Endothelial cell of umbilical vein (primary cell): ENCODE measurements around the gene DIAPH2. TPM values are rescaled to one million over a fixed set of nuclear protein-coding genes. Genes with fewer than 3 reads are reported as not detected.
A peak's percentile ranks its signal among the peaks of the same experiment; 100 is the strongest.

ENCODE experiments used
- BruUV-seq: library from RNA; stranded (reverse); fragments of 400-500 nt; replicated peaks from 2 replicates; lab custom pipeline; 2021; lab: Mats Ljungman, UMichigan
- CTCF ChIA-PET: fragments of 300-600, 350-600 bp; sonication (Branson Sonifier 250); formaldehyde crosslinking; loops from one replicate; lab custom pipeline; 2021; ENCODE audit warnings: antibody characterized with exemption, inconsistent platforms; lab: Charles Lee
- POLR2A ChIA-PET: fragments of 300-600, 350-600 bp; sonication (Branson Sonifier 250); formaldehyde crosslinking; loops from one replicate; lab custom pipeline; 2021; ENCODE audit warnings: antibody characterized with exemption, inconsistent platforms; lab: Charles Lee
- DNase-seq: peaks from one replicate; pipeline ENCODE4 v3.0.0-alpha.2; 2011; ENCODE audit warnings: low read depth, low spot score
- FAIRE-seq: peaks from 2 replicates; lab custom pipeline; 2011; peaks lifted over from hg19 to GRCh38; lab: Jason Lieb, UNC
- H2AFZ ChIP-seq: 2 replicates; pipeline ENCODE4 v1.6.0; 2012; ENCODE audit warnings: low read depth, low read length, control low read depth, inconsistent platforms
- H3K27ac ChIP-seq: 2 replicates; pipeline ENCODE4 v1.5.1; 2011; ENCODE audit warnings: low read depth, mild to moderate bottlenecking, control low read depth, low read length, moderate library complexity; ENCODE audit not compliant: insufficient read depth
- H3K27me3 ChIP-seq, 2 experiments: 2 replicates each; pipeline versions ENCODE4 v1.6.0 to v1.6.1; 2011; ENCODE audit warnings: low read length in 2 of 2, mixed read lengths in 1 of 2; ENCODE audit not compliant: control insufficient read depth in 2 of 2, insufficient read depth in 2 of 2
- H3K36me3 ChIP-seq, 2 experiments: 2 replicates in 1 of 2; 3 replicates in 1 of 2; pipeline ENCODE4 v1.5.1; 2011; ENCODE audit warnings: low read length in 2 of 2, mild to moderate bottlenecking in 1 of 2, moderate library complexity in 1 of 2; ENCODE audit not compliant: control insufficient read depth in 2 of 2, insufficient read depth in 2 of 2; ENCODE audit errors: extremely low read depth in 1 of 2
- H3K4me1 ChIP-seq: 3 replicates; pipeline ENCODE4 v1.5.1; 2011; ENCODE audit warnings: mild to moderate bottlenecking, low read length; ENCODE audit not compliant: control insufficient read depth, insufficient read depth; ENCODE audit errors: extremely low read depth
- H3K4me2 ChIP-seq: 2 replicates; pipeline ENCODE4 v1.6.1; 2011; ENCODE audit warnings: low read length, control low read depth, mixed read lengths; ENCODE audit not compliant: insufficient read depth
- H3K4me3 ChIP-seq, 3 experiments: fragments of 200-600 bp in 1 of 3; sonication (generic), shearing (Covaris generic) in 1 of 3; replicated peaks in 1 of 3; 2 replicates each; pipeline ENCODE4 v1.5.1; 2011 to 2016; ENCODE audit warnings: control low read depth in 3 of 3, low read length in 3 of 3, mild to moderate bottlenecking in 2 of 3, inconsistent platforms in 1 of 3, low read depth in 1 of 3, moderate library complexity in 1 of 3; ENCODE audit not compliant: insufficient read depth in 1 of 3
- H3K79me2 ChIP-seq: 2 replicates; pipeline ENCODE4 v1.6.0; 2012; ENCODE audit warnings: low read length, inconsistent platforms; ENCODE audit not compliant: control insufficient read depth, insufficient read depth
- H3K9ac ChIP-seq: replicated peaks from 2 replicates; pipeline ENCODE3; 2011; ENCODE audit warnings: low read length, control low read depth; ENCODE audit not compliant: insufficient read depth; ENCODE audit errors: extremely low read depth
- H3K9me1 ChIP-seq: replicated peaks from 3 replicates; pipeline ENCODE4 v1.6.0; 2011; ENCODE audit warnings: mild to moderate bottlenecking, low read length; ENCODE audit not compliant: control insufficient read depth, insufficient read depth; ENCODE audit errors: extremely low read depth
- H3K9me3 ChIP-seq: replicated peaks from 2 replicates; pipeline ENCODE4 v1.5.1; 2012; ENCODE audit warnings: low read length, inconsistent platforms; ENCODE audit not compliant: control insufficient read depth, insufficient read depth
- H4K20me1 ChIP-seq: replicated peaks from 2 replicates; pipeline ENCODE3; 2011; ENCODE audit warnings: mild to moderate bottlenecking, low read length; ENCODE audit not compliant: control insufficient read depth, insufficient read depth; ENCODE audit errors: extremely low read depth
- FOS ChIP-seq: IDR thresholded peaks from 2 replicates; pipeline ENCODE4 v1.6.1; 2011; ENCODE audit warnings: mild to moderate bottlenecking, low read length, moderate library complexity, borderline replicate concordance; ENCODE audit not compliant: insufficient read depth
- MYC ChIP-seq: IDR thresholded peaks from one replicate; pipeline ENCODE4 v1.6.1; 2011; ENCODE audit warnings: mild to moderate bottlenecking, low read depth, low read length
- POLR2AphosphoS5 ChIP-seq: IDR thresholded peaks from 2 replicates; pipeline ENCODE4 v1.6.1; 2012; ENCODE audit warnings: low read depth, mild to moderate bottlenecking, control low read depth, low read length, moderate library complexity; ENCODE audit not compliant: insufficient read depth
- dilution Hi-C: fragments of 300-500 bp; cut with MboI; formaldehyde crosslinking; loops from one replicate; pipeline ENCODE4 v1.15.0; 2019; ENCODE audit warnings: low sequenced_read_pairs; ENCODE audit not compliant: extremely low pct_ligation_motif_present
- intact Hi-C: fragments of 100-400 bp; cut with micrococcal nuclease; formaldehyde crosslinking; loops from one replicate; pipeline ENCODE4 v1.10.0; 2022
- polyA plus RNA-seq, 4 experiments: library from polyadenylated mRNA; depleted of rRNA in 3 of 4; stranded (reverse) in 3 of 4; unstranded in 1 of 4; fragments of >200 nt; gene quantifications; 2 replicates each; pipeline versions ENCODE4 v1.2.1 to v1.2.3, GENCODE V29; 2011 to 2012; ENCODE audit warnings: missing spikeins in 1 of 4
- total RNA-seq: library from RNA; stranded (reverse); gene quantifications from 2 replicates; pipeline ENCODE4 v1.2.3, GENCODE V29; 2021
- TF ChIP-seq, protein P1 (sequence below): IDR thresholded peaks from 2 replicates; pipeline ENCODE4 v1.6.1; 2011; ENCODE audit not compliant: insufficient read depth, insufficient read length
- TF ChIP-seq, protein P2 (sequence below), 2 donors: IDR thresholded peaks; 1 replicate in 1 of 2; 2 replicates in 1 of 2; pipeline ENCODE4 v1.5.1; 2011; ENCODE audit warnings: low read length in 2 of 2, mild to moderate bottlenecking in 2 of 2, moderate library complexity in 2 of 2, control low read depth in 1 of 2, inconsistent platforms in 1 of 2, low read depth in 1 of 2; ENCODE audit not compliant: insufficient read depth in 1 of 2; ENCODE audit errors: extremely low read depth in 1 of 2

Gene DIAPH2
- total and polyA plus RNA-seq, 2 donors (not counting 3 experiments of a cell fraction or from before 2014, with no cell fraction given), result 3.0 to 30.0 TPM

DNA sequence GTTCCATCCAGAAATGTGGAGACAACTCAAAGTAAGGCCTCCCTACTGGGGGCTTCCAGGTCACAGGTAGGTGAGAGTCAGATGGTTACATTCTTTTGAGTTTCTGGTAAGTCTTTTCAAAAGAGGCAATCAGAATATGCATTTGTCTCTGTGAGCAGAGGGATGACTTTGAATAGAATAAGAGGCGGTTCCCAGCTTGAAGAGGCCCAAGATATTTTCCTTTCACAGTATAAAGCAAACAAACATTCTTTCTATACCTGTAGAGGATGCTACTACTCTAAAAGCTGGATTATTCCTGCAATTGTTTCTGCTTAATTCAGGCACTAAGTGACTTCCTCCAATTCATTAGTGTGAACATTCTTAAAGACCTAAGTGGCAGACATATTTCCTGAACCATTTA, 44.4 kb downstream of the DIAPH2 start:
- BruUV-seq, result no TSS peak
- peaks cover 11% of the 10 kb centered on the region for H3K4me1 ChIP-seq
- no peaks in the 10 kb centered on the region for H3K9me3 ChIP-seq
- ChIA-PET POLR2A (no interaction called here), CTCF (interaction anchor here (0.8 to 1.3 kb wide), 2 partner anchors 9 to 356 kb away, joined by 3 read pairs; no protein-coding TSS in a partner anchor)
- H4K20me1 ChIP-seq, result no peaks in the 10 kb centered on the region
- H3K9me1 ChIP-seq, result no peaks in the 10 kb centered on the region
- no peaks in the 10 kb centered on the region for H3K36me3 ChIP-seq
- H3K4me2 ChIP-seq, result no peak overlapping the region
- no peak overlapping the region for H3K4me3 ChIP-seq
- FAIRE-seq (peak; percentile 82), DNase-seq (peak; percentile 21)
- H2AFZ ChIP-seq, result no peak overlapping the region
- H3K79me2 ChIP-seq, result peaks cover 6% of the 10 kb centered on the region
- no peak overlapping the region for H3K27ac ChIP-seq
- no peaks in the 10 kb centered on the region for H3K27me3 ChIP-seq
- intact Hi-C loops (no loop called here), dilution Hi-C loops (no loop called here)
- no peak overlapping the region for H3K9ac ChIP-seq
- TF ChIP-seq, protein P1, sequence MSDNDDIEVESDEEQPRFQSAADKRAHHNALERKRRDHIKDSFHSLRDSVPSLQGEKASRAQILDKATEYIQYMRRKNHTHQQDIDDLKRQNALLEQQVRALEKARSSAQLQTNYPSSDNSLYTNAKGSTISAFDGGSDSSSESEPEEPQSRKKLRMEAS, result no peak
- TF ChIP-seq POLR2AphosphoS5 (no peak), MYC (no peak), FOS (no peak)
- TF ChIP-seq, protein P2, sequence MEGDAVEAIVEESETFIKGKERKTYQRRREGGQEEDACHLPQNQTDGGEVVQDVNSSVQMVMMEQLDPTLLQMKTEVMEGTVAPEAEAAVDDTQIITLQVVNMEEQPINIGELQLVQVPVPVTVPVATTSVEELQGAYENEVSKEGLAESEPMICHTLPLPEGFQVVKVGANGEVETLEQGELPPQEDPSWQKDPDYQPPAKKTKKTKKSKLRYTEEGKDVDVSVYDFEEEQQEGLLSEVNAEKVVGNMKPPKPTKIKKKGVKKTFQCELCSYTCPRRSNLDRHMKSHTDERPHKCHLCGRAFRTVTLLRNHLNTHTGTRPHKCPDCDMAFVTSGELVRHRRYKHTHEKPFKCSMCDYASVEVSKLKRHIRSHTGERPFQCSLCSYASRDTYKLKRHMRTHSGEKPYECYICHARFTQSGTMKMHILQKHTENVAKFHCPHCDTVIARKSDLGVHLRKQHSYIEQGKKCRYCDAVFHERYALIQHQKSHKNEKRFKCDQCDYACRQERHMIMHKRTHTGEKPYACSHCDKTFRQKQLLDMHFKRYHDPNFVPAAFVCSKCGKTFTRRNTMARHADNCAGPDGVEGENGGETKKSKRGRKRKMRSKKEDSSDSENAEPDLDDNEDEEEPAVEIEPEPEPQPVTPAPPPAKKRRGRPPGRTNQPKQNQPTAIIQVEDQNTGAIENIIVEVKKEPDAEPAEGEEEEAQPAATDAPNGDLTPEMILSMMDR (IDR thresholded peaks at IDR 0.05; ENCODE audit: extremely low read depth in 1 of 2, insufficient read depth in 1 of 2, low read depth in 1 of 2, low read length in 2 of 2), result no peak
